ENCODE measurements around the gene PDZD2.

PDZD2 gene

GRCh38 chr5:31823472-31823871 lies 184.5 kb downstream of the PDZD2 start:
- DNase-seq = no peak
- Histone ChIP-seq H3K9me3 (peaks cover 0 to 5% (median 3%) of the 10 kb centered on the region in 3 donors), H3K27me3 (no peaks in the 10 kb centered on the region), H3K4me3 (no peak overlapping the region), H3K27ac (no peak overlapping the region), H3K4me1 (no peaks in the 10 kb centered on the region), H3K36me3 (no peaks in the 10 kb centered on the region)
- intact Hi-C loops (cut with DNase I; ENCODE audit: low total_unique reads) = no loop called here
- TF ChIP-seq CTCF (IDR thresholded peaks at IDR 0.05) = no peak

- Histone ChIP-seq H3K4me1 (no peaks in the 10 kb centered on the region), H3K36me3 (no peaks in the 10 kb centered on the region), H3K4me3 (no peak overlapping the region), H3K27me3 (no peaks in the 10 kb centered on the region), H3K9me3 (peaks cover 0 to 10% (median 9%) of the 10 kb centered on the region in 3 donors), H3K27ac (no peak overlapping the region)
- intact Hi-C loops (cut with DNase I; ENCODE audit: low total_unique reads) = loop anchor here (5.0 kb wide), 1 partner anchor 262 kb away; no protein-coding TSS in a partner anchor
- no peak for DNase-seq
- TF ChIP-seq CTCF (IDR thresholded peaks at IDR 0.05) = no peak
Observed at GRCh38 chr5:31824869-31825517, 186.1 kb downstream of the PDZD2 start.

GRCh38 chr5:31825518-31826068 lies 186.7 kb downstream of the PDZD2 start:
- H3K4me1 ChIP-seq = no peaks in the 10 kb centered on the region
- H3K9me3 ChIP-seq = peaks cover 0 to 10% (median 9%) of the 10 kb centered on the region in 3 donors
- peak; percentile 66 to 75 for TF ChIP-seq CTCF (IDR thresholded peaks at IDR 0.05)
- peak in 1 of 2 donors; percentile 46 for DNase-seq
- H3K4me3 ChIP-seq = no peak overlapping the region
- H3K36me3 ChIP-seq = no peaks in the 10 kb centered on the region
- intact Hi-C loops (cut with DNase I; ENCODE audit: low total_unique reads) = loop anchor here (5.0 kb wide), 1 partner anchor 262 kb away; no protein-coding TSS in a partner anchor
- H3K27ac ChIP-seq = no peak overlapping the region
- H3K27me3 ChIP-seq = no peaks in the 10 kb centered on the region

- no peaks in the 10 kb centered on the region for H3K27me3 ChIP-seq
- TF ChIP-seq CTCF (IDR thresholded peaks at IDR 0.05) = no peak
- no peaks in the 10 kb centered on the region for H3K4me1 ChIP-seq
- no peak for DNase-seq
- H3K36me3 ChIP-seq = no peaks in the 10 kb centered on the region
- no peak overlapping the region for H3K27ac ChIP-seq
- peaks cover 0 to 10% (median 9%) of the 10 kb centered on the region in 3 donors for H3K9me3 ChIP-seq
- intact Hi-C loops (cut with DNase I; ENCODE audit: low total_unique reads) = loop anchor here (5.0 kb wide), 1 partner anchor 259 kb away; no protein-coding TSS in a partner anchor
- H3K4me3 ChIP-seq = no peak overlapping the region
Observed at GRCh38 chr5:31827867-31828266, 188.9 kb downstream of the PDZD2 start.

- intact Hi-C loops (cut with DNase I; ENCODE audit: low total_unique reads) = no loop called here
- TF ChIP-seq CTCF (IDR thresholded peaks at IDR 0.05) = no peak
- H3K4me3 ChIP-seq = no peak overlapping the region
- no peaks in the 10 kb centered on the region for H3K27me3 ChIP-seq
- H3K4me1 ChIP-seq = no peaks in the 10 kb centered on the region
- H3K27ac ChIP-seq = no peak overlapping the region
- DNase-seq = no peak
- no peaks in the 10 kb centered on the region for H3K36me3 ChIP-seq
- peaks cover 0 to 10% (median 9%) of the 10 kb centered on the region in 3 donors for H3K9me3 ChIP-seq
Observed at GRCh38 chr5:31832966-31833365, 194.0 kb downstream of the PDZD2 start.

Data from tibial artery (tissue), 4 donors.